RPMI8226 (cell line): ENCODE results near the gene ALG12.

Experiments used
- DNase-seq: peaks from one replicate; pipeline ENCODE4 v3.0.0-alpha.2; 2015

ALG12 gene

DNA sequence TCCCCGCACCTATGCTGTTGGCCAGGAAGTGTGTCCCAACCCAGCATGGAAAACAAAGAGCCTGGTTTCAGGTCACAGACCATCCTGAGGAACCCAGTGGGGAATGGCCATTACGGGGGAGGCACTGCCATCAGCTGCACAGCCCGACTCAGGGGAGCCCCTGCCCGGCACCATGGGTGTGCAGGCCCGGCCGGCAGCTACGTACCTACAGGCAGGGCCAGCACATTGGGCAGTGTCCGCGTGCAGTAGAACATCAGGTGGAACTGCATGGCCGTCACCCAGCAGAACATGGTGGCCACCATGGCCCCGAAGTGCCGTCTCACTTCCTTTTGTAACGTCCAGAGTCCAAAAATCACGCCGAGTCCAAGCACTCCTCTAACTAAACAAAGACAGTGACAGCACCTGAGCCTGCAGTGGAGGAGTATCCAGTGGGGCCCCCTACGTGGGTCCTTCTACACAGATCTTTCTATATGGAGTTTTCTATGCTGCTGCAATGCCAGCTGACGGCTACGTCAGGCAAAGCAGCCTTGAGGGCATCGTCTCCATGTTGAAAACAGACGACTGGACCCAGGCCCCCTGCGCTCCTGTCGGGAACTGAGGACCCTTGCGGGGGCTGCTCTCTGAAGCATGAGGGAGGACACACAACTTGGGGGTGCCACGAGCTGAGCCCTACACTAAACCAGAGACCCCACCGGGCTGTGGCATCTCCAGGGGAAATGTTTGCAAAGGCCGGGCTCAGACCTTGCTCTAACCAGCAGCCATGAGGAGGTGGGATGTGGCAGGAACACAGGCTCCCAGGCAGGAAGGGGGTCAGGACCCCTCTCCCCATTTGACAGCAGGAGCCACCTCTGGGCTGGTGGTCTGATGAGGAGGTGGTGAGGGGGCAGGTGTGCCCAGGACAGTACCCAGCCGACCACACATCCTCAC is 7.7 kb downstream of the ALG12 start:
- DNase-seq: no peak

GRCh38 chr22:49909476-49910205 is 8.6 kb downstream of the ALG12 start:
- no peak for DNase-seq

GRCh38 chr22:49907807-49908206 is 10.4 kb downstream of the ALG12 start:
- no peak for DNase-seq

DNA sequence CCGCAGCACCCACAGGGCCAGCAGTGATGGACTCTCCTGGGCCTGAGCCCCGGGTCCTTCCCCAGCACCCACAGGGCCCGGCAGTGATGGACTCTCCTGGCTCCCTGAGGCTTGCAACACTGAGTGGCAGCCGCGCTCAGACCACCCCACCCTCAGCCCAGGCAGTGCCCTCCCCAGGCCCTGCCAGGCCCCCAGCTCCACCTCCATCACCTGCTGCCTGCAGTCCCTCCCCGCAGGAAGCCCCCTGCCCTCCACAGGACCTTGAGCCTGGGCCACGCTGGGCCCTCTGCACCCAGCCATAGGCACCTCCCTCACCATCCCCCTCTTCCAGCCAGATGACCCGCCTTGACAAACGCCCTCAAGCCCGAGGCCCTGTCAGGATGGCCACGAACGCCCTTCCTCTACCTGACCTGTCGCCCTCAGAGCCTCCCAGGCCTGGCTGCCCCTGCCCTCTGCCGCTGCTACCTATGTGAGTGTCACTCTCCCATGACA is 11.4 kb downstream of the ALG12 start:
- no peak for DNase-seq

DNA sequence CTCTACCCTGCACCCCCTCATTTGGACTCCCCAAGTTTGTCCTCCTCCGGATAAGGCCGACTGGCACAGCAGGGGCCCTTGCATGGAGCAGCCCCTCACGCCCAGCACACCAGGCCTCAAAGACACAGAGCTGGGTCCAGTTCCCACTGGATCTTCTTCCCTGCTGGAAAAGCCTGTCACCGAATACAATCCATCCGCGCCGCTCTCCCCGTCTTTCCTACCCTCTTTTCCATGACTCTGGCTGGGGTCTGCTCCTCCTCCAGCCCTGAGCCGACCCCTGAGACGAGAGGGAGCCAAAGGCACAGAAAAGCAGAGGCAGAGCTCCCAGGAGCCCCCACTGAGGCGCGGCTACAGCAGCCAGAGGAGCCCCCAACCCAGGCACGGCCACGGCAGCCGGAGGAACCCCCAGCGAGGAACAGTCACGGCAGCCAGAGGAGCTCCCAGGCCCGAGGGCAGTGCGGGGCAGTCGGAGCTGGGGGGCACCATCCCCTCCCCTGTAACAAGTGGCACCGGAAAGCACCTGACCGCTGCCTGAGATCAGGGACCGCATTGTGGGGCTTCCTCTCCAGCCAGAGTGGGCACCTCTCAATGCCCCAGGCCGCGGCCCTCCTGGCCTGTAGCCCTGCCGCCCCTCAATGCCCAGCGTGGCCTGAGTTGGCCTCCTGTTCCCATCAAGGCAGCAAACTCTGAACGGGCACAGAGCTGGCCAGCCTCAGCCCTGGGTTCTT is 12.0 kb downstream of the ALG12 start:
- DNase-seq: no peak

DNA sequence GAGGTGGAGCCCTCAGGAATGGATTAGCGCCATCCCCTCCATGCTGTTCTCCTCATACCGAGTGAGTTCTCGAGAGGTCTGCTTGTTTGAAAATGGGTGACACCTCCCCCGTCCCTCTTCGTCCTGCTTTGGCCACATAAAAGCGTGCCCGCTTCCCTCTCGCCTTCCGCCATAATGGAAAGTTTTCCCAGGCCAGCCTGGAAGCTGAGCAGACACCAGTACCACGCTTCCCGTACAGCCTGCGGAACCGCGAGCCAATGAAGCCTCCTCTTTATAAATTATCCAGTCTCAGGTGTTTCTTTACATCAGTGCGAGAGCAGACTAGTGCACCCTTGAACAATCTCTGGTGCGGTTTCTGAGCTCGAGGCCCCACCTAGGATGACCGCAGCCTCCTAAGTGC is 12.8 kb downstream of the ALG12 start:
- DNase-seq: no peak

- no peak for DNase-seq
These were observed 14.2 kb downstream of the ALG12 start for GRCh38 chr22:49904040-49904369.

GRCh38 chr22:49903322-49904039 is 14.8 kb downstream of the ALG12 start:
- no peak for DNase-seq

DNA sequence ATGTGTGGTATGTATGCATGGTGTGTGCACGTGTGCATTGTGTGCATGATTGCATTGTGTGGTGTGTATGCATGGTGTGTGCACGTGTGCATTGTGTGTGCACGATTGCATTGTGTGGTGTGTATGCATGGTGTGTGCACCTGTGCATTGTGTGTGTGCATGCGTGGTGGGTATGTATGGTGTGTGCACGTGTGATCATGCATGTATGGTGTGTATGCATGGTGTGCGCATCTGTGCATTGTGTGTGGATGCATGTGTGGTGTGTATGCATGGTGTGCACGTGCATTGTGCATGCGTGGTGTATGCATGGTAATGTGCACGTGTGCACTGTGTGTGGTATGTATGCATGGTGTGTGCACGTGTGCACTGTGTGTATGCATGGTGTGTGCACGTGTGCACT is 16.8 kb downstream of the ALG12 start:
- no peak for DNase-seq

DNA sequence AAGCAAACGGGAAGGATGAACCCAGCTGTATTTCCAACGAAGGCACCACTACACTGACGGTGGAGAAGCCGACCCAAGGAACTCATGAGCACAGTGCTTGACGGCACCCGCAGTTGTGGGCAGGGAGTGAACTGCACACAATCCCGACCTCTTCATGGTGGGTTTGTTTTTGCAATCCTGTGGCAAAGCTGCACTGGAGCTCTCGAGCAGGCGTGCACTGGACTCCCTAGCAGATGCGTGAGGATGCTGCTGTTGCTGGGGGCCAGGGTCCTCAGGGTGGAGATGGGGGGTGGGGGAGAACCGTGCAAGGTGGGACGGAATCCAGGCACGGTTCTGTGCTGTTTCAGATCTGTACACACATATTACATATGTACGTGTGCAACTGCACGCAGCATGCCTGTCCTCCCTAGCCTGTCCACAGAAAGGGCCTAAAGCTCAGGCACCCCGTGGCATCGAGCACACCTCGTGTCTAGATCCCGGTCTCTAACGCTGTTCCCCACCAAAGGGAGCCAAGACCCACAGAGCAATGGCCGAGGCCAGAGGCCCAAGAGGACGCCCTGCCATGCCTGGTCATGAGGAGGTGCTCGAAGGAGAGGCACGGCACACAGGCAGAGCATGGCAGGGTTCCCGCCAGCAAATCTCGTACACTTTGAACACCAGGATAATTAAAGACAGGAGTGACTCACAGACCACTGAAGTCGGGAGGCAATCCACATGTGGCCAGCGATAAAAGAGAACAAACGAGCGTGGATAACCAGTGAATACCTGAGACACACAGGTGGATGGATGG is 17.6 kb downstream of the ALG12 start:
- DNase-seq: no peak

- DNase-seq: no peak
These were observed 18.7 kb downstream of the ALG12 start for GRCh38 chr22:49899530-49899929.

- no peak for DNase-seq
These were observed 21.1 kb downstream of the ALG12 start for GRCh38 chr22:49897015-49897684.

DNA sequence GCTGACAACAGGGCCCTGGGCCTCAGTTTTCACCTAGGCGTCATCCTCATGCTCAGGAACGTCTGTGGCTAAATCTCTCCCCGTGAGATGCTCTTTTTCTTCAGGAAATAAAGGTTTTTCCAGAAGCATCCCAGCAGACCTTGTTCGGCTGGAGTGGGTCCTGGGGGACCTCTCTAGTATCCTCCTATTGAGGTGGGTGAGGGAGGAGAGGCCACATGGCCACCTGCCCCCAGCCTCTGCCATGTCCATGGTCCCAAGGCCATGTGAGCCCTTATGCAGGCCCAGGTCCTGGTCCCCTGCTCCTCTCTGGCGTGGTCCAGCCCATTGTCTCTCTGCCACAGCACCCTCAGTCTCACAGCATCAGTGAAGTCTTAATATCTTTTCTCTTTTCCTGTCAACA is 22.0 kb downstream of the ALG12 start:
- no peak for DNase-seq

DNA sequence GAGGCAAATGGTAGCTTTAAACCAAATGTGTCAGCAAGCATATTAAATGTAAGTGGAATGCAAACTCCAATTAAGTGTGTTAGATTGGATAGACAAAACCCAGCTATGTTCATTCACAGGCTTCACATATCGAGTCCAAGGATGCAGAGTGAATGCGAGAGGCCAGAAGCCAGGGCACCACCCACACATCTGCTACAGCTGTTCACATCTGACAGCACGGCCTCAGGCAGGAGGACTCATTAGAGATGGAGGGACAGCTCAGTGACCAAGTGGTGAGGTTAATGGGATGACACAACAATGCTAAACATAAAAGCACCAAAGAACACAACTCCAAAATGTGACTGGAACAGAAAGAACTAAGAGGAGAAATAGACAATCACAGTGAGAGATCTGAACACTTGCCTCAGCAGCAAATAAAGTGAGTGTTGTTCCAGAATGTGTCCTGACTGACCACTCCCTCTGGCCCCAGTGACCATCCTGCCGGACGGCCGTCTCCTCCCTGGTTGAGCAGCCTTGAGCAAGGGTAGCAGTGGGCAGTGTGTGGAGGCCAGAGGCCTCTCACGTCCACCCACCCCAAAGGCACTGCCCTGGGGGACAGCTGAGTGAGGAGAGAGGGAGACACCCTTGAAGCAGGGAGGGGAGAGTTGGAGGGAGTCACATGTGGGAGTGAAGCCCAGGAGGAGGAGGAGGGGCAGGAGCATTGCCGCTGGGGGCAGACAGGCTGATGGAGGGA is 23.8 kb downstream of the ALG12 start:
- DNase-seq: no peak

GRCh38 chr22:49893025-49893424 is 25.2 kb downstream of the ALG12 start:
- no peak for DNase-seq

DNA sequence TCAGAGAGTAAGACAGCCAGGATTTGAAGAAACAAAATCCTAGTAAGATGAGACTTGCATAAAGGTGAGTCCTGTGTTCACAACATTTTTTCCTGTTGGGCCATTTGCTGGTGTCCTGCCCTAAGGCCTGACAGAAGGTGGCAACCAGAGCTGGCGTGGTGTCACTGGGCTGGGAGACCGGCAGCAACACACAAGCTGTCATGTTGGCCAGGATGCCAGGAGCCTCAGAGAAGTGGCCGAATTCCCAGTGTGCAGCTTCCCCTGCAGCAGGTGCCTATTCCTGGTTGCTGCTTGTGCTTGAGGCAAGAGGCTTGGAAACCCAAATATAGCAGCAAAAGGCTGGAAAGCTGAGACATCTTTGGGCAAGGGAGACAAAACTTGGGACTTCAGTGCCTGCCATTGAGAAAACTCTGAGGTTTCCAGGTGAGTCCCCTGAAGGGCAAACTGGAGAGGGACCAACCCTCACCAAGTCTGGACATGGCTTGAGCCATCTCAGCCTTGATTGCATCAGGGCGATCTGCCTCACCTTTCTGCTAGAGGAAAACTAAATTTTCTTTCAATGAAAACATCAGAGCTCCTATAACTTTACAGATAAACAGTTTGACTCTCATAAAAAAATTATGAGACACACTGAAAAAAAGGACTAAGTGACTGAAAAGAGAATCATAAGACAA is 25.9 kb downstream of the ALG12 start:
- DNase-seq: no peak

DNA sequence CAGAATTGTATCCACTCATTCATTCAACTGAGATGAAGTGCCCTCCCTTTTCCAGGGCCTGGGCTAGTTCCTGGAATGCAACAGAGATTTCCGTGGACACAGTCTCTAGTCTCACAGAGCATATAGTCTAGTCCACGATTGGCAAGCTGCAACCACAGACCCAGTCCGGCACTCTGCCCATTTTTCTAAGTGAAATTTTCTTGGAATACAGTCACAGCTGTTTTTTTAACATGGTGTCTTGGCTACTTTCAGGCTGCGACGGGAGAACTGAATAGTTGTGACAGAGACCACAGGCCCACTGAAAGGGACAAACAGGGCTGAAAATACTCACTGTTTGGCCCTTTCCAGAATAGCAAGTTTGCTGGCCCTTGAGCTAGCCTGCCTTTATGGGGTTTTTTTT is 29.2 kb downstream of the ALG12 start:
- no peak for DNase-seq

DNA sequence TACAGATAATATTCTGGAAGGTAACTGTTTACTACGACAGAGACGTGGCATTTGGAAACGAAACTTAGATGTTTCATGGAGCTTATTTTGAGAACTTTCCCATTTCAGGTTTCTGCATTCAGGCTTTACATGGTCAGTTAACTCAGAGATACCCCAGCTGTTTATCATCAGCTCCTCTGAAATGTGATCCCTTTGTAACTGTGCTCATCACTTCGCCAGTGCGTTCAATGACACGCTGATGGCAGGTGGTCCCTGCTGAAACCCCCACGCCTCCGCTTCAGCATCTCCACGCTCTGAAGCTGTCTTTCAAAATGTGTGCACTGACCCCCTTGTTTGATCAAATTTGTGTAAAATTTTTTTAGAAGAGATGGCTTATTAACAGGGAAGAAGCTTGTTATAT is 30.5 kb downstream of the ALG12 start:
- no peak for DNase-seq

GRCh38 chr22:49887064-49887451 is 31.2 kb downstream of the ALG12 start:
- no peak for DNase-seq
